Esophagus squamous epithelium (tissue), 4 donors: ENCODE data around the gene SH3RF1.

Source experiments
- POLR2A ChIP-seq, 4 donors: fragments of 450-650 bp; IDR thresholded peaks; one replicate each; pipeline ENCODE4 v1.6.1; 2017; ENCODE audit warnings: antibody characterized with exemption in 4 of 4, mild to moderate bottlenecking in 4 of 4, moderate library complexity in 3 of 4
- TF ChIP-seq, protein P1 (sequence below), 6 experiments: fragments of 450-650 bp in 4 of 6; fragments of 200-600 bp in 2 of 6; sonication (generic) in 2 of 6; IDR thresholded peaks; one replicate each; pipeline ENCODE4 v1.5.1; 2016 to 2019; ENCODE audit warnings: antibody characterized with exemption in 6 of 6, mild to moderate bottlenecking in 4 of 6, moderate library complexity in 4 of 6

DNA sequence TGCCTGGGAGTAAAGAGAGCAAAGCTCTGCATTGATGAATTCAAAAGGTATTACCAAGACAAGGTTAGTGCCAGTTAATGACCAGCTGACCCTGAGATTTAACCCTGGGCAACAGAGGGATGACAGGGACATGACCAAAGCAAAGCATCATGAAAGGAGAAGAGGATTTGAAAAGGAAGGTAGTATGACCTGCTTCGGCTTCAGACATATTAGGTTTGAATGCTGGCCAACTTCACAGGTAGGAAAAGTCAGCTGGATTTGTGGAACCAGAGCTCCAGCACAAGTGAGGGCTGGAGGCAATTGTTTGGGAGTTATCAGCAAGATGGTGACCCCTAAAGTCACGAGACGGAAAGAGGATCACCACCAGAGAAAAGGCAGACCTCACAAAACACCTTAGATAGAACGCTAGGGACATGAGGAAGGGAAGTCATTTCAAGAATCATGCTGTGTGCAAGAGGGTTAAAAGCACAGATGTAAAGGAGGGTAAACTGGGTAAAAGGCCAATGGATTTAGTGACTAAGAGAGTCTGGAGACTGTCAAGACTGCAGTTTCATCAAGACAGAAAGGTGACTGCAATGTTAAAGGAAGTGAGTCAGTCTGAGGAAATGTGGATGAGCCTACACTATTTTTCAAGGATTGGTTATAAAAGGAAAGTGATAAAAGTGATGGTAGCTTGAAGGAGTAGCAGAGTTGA is 45.6 kb downstream of the SH3RF1 start:
- no peak for TF ChIP-seq POLR2A (IDR thresholded peaks at IDR 0.05)
- TF ChIP-seq, protein P1, sequence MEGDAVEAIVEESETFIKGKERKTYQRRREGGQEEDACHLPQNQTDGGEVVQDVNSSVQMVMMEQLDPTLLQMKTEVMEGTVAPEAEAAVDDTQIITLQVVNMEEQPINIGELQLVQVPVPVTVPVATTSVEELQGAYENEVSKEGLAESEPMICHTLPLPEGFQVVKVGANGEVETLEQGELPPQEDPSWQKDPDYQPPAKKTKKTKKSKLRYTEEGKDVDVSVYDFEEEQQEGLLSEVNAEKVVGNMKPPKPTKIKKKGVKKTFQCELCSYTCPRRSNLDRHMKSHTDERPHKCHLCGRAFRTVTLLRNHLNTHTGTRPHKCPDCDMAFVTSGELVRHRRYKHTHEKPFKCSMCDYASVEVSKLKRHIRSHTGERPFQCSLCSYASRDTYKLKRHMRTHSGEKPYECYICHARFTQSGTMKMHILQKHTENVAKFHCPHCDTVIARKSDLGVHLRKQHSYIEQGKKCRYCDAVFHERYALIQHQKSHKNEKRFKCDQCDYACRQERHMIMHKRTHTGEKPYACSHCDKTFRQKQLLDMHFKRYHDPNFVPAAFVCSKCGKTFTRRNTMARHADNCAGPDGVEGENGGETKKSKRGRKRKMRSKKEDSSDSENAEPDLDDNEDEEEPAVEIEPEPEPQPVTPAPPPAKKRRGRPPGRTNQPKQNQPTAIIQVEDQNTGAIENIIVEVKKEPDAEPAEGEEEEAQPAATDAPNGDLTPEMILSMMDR (IDR thresholded peaks at IDR 0.05) = no peak
